NCI-H2029 (cell line): ENCODE data around the gene SLC28A3.

Experiments used
- DNase-seq: peaks from one replicate; lab custom pipeline; 2025; lab: John Stamatoyannopoulos, UW

Gene SLC28A3

GRCh38 chr9:84241817-84242373 lies 98.7 kb downstream of the SLC28A3 start:
- DNase-seq = no peak

GRCh38 chr9:84239343-84239742 lies 101.2 kb downstream of the SLC28A3 start:
- no peak for DNase-seq

- DNase-seq = no peak
These were observed 101.9 kb downstream of the SLC28A3 start for GRCh38 chr9:84238652-84239051.

- DNase-seq = no peak
These were observed 105.0 kb downstream of the SLC28A3 start for GRCh38 chr9:84235511-84235910.

GRCh38 chr9:84230355-84231145 lies 110.0 kb downstream of the SLC28A3 start:
- DNase-seq = no peak

GRCh38 chr9:84229191-84229590 lies 111.4 kb downstream of the SLC28A3 start:
- no peak for DNase-seq

GRCh38 chr9:84228130-84228720 lies 112.3 kb downstream of the SLC28A3 start:
- no peak for DNase-seq

GRCh38 chr9:84226126-84226525 lies 114.4 kb downstream of the SLC28A3 start:
- no peak for DNase-seq
